HEK293 (cell line): ENCODE measurements around the gene KCNC2.
A peak's percentile ranks its signal among the peaks of the same experiment; 100 is the strongest.

Experiments used
- CTCF ChIA-PET: fragments of 350-600 bp; formaldehyde crosslinking; extraction: SDS; loops from one replicate; lab custom pipeline; 2021; ENCODE audit warnings: antibody characterized with exemption; lab: Yijun Ruan, JAX
- POLR2A ChIA-PET: fragments of 300-600 bp; formaldehyde crosslinking; extraction: SDS; loops from one replicate; lab custom pipeline; 2020; ENCODE audit warnings: antibody characterized with exemption, inconsistent platforms; lab: Yijun Ruan, JAX
- H3K27ac ChIP-seq: fragments of 200-500 bp; sonication (Bioruptor generic); 2 replicates; pipeline ENCODE4 v1.5.1; 2014; ENCODE audit warnings: low read depth, low read length, control low read depth, inconsistent platforms; ENCODE audit errors: extremely low read depth
- H3K36me3 ChIP-seq, 2 experiments: fragments of 200-500 bp in 1 of 2; sonication (Bioruptor generic) in 1 of 2; 1 replicate in 1 of 2; 2 replicates in 1 of 2; pipeline ENCODE4 v1.5.1; 2014 to 2017; ENCODE audit warnings: inconsistent platforms in 2 of 2, low read length in 2 of 2; ENCODE audit not compliant: control insufficient read depth in 2 of 2, insufficient read depth in 1 of 2
- H3K4me1 ChIP-seq: fragments of 200-500 bp; sonication (Bioruptor generic); 2 replicates; pipeline ENCODE4 v1.5.1; 2014; ENCODE audit warnings: mild to moderate bottlenecking, low read length, inconsistent platforms; ENCODE audit not compliant: control insufficient read depth, insufficient read depth
- H3K4me3 ChIP-seq: 2 replicates; pipeline ENCODE4 v1.5.1; 2011; ENCODE audit warnings: low read depth, mild to moderate bottlenecking, control low read depth, low read length, moderate library complexity
- H3K9me3 ChIP-seq: fragments of 200-500 bp; sonication (Bioruptor generic); 2 replicates; pipeline ENCODE4 v1.5.1; 2014; ENCODE audit warnings: low read depth, low read length, inconsistent platforms; ENCODE audit not compliant: control insufficient read depth, insufficient read depth
- BCL6B ChIP-seq: fragments of 450-650 bp; formaldehyde crosslinking; IDR thresholded peaks from 2 replicates; pipeline ENCODE4 v1.5.1; 2017; ENCODE audit warnings: missing biosample characterization, missing genetic modification characterization
- GLI4 ChIP-seq: fragments of 450-650 bp; formaldehyde crosslinking; IDR thresholded peaks from 2 replicates; pipeline ENCODE4 v1.5.1; 2016; ENCODE audit warnings: missing biosample characterization, missing genetic modification characterization
- KLF10 ChIP-seq: fragments of 450-650 bp; IDR thresholded peaks from 2 replicates; pipeline ENCODE4 v1.5.1; 2018; ENCODE audit warnings: missing biosample characterization, mild to moderate bottlenecking, missing genetic modification characterization
- SCRT2 ChIP-seq: fragments of 450-650 bp; formaldehyde crosslinking; IDR thresholded peaks from 2 replicates; pipeline ENCODE4 v1.5.1; 2016; ENCODE audit warnings: missing biosample characterization, missing genetic modification characterization
- WT1 ChIP-seq: fragments of 450-650 bp; formaldehyde crosslinking; IDR thresholded peaks from 2 replicates; pipeline ENCODE4 v1.5.1; 2016; ENCODE audit warnings: missing biosample characterization, missing genetic modification characterization
- ZBTB44 ChIP-seq: fragments of 450-650 bp; IDR thresholded peaks from 2 replicates; pipeline ENCODE4 v1.5.1; 2018; ENCODE audit warnings: missing biosample characterization, mild to moderate bottlenecking, missing genetic modification characterization
- ZFP3 ChIP-seq: fragments of 450-650 bp; formaldehyde crosslinking; IDR thresholded peaks from 2 replicates; pipeline ENCODE4 v1.5.1; 2016; ENCODE audit warnings: low read depth, missing biosample characterization, missing genetic modification characterization
- ZFP69B ChIP-seq: fragments of 450-650 bp; formaldehyde crosslinking; IDR thresholded peaks from 2 replicates; pipeline ENCODE4 v1.5.1; 2016; ENCODE audit warnings: missing biosample characterization, missing genetic modification characterization
- ZNF114 ChIP-seq: fragments of 450-650 bp; formaldehyde crosslinking; IDR thresholded peaks from 2 replicates; pipeline ENCODE4 v1.5.0; 2017; ENCODE audit warnings: missing biosample characterization, missing genetic modification characterization
- ZNF133 ChIP-seq: fragments of 450-650 bp; formaldehyde crosslinking; IDR thresholded peaks from 2 replicates; pipeline ENCODE4 v1.5.1; 2016; ENCODE audit warnings: missing biosample characterization, missing genetic modification characterization
- ZNF146 ChIP-seq: fragments of 450-650 bp; formaldehyde crosslinking; IDR thresholded peaks from 2 replicates; pipeline ENCODE4 v1.5.1; 2016; ENCODE audit warnings: missing biosample characterization, missing genetic modification characterization
- ZNF155 ChIP-seq: fragments of 450-650 bp; formaldehyde crosslinking; IDR thresholded peaks from 2 replicates; pipeline ENCODE4 v1.5.1; 2016; ENCODE audit warnings: missing biosample characterization, missing genetic modification characterization
- ZNF169 ChIP-seq: fragments of 450-650 bp; formaldehyde crosslinking; IDR thresholded peaks from 2 replicates; pipeline ENCODE4 v1.5.1; 2016; ENCODE audit warnings: missing biosample characterization, missing genetic modification characterization
- ZNF2 ChIP-seq: fragments of 450-650 bp; formaldehyde crosslinking; IDR thresholded peaks from 2 replicates; pipeline ENCODE4 v1.5.1; 2016; ENCODE audit warnings: missing biosample characterization, missing genetic modification characterization
- ZNF239 ChIP-seq: fragments of 450-650 bp; formaldehyde crosslinking; IDR thresholded peaks from 2 replicates; pipeline ENCODE4 v1.5.1; 2016; ENCODE audit warnings: missing biosample characterization, missing genetic modification characterization
- ZNF274 ChIP-seq, 2 experiments: fragments of 200-500 bp in 1 of 2; fragments of 450-650 bp in 1 of 2; sonication (Bioruptor generic) in 1 of 2; formaldehyde crosslinking in 1 of 2; IDR thresholded peaks; 2 replicates each; pipeline versions ENCODE4 v1.5.1 to v1.6.1; 2014 to 2016; ENCODE audit warnings: borderline replicate concordance in 1 of 2, inconsistent platforms in 1 of 2, low read length in 1 of 2, missing biosample characterization in 1 of 2, missing genetic modification characterization in 1 of 2
- ZNF280C ChIP-seq: fragments of 450-650 bp; formaldehyde crosslinking; IDR thresholded peaks from 2 replicates; pipeline ENCODE4 v1.5.1; 2016; ENCODE audit warnings: missing biosample characterization, missing genetic modification characterization
- ZNF311 ChIP-seq: fragments of 450-650 bp; formaldehyde crosslinking; IDR thresholded peaks from 2 replicates; pipeline ENCODE4 v1.5.1; 2017; ENCODE audit warnings: missing biosample characterization, missing genetic modification characterization, borderline replicate concordance
- ZNF341 ChIP-seq: fragments of 450-650 bp; formaldehyde crosslinking; IDR thresholded peaks from 2 replicates; pipeline ENCODE4; 2016; ENCODE audit warnings: low read depth, missing biosample characterization, missing genetic modification characterization
- ZNF48 ChIP-seq: fragments of 450-650 bp; formaldehyde crosslinking; IDR thresholded peaks from 2 replicates; pipeline ENCODE4 v1.5.1; 2016; ENCODE audit warnings: missing biosample characterization, missing genetic modification characterization
- ZNF558 ChIP-seq: fragments of 450-650 bp; formaldehyde crosslinking; IDR thresholded peaks from 2 replicates; pipeline ENCODE4 v1.5.1; 2016; ENCODE audit warnings: missing biosample characterization, missing genetic modification characterization
- ZNF596 ChIP-seq: fragments of 450-650 bp; IDR thresholded peaks from 2 replicates; pipeline ENCODE4 v1.5.0; 2018; ENCODE audit warnings: missing biosample characterization, mild to moderate bottlenecking, missing genetic modification characterization, moderate library complexity
- ZNF785 ChIP-seq: fragments of 450-650 bp; formaldehyde crosslinking; IDR thresholded peaks from 2 replicates; pipeline ENCODE4 v1.5.1; 2016; ENCODE audit warnings: missing biosample characterization, missing genetic modification characterization
- ZNF791 ChIP-seq: fragments of 450-650 bp; formaldehyde crosslinking; IDR thresholded peaks from 2 replicates; pipeline ENCODE4 v1.5.1; 2016; ENCODE audit warnings: missing biosample characterization, missing genetic modification characterization
- ZNF792 ChIP-seq: fragments of 450-650 bp; formaldehyde crosslinking; IDR thresholded peaks from 2 replicates; pipeline ENCODE4 v1.5.1; 2016; ENCODE audit warnings: missing biosample characterization, missing genetic modification characterization
- ZSCAN23 ChIP-seq: fragments of 450-650 bp; formaldehyde crosslinking; IDR thresholded peaks from 2 replicates; pipeline ENCODE4 v1.5.1; 2016; ENCODE audit warnings: missing biosample characterization, missing genetic modification characterization
- ZSCAN30 ChIP-seq: fragments of 450-650 bp; IDR thresholded peaks from 2 replicates; pipeline ENCODE4 v1.5.1; 2018; ENCODE audit warnings: missing biosample characterization, mild to moderate bottlenecking, missing genetic modification characterization, moderate library complexity
- TF ChIP-seq, protein P1 (sequence below): fragments of 450-650 bp; formaldehyde crosslinking; optimal IDR thresholded peaks from 2 replicates; pipeline ENCODE3; 2016; ENCODE audit warnings: missing biosample characterization, mild to moderate bottlenecking, missing genetic modification characterization
- TF ChIP-seq, protein P2 (sequence below): fragments of 450-650 bp; formaldehyde crosslinking; IDR thresholded peaks from 2 replicates; pipeline ENCODE4 v1.5.1; 2016; ENCODE audit warnings: missing biosample characterization, missing genetic modification characterization
- TF ChIP-seq, protein P3 (sequence below): fragments of 450-650 bp; formaldehyde crosslinking; IDR thresholded peaks from 2 replicates; pipeline ENCODE4 v1.5.1; 2017; ENCODE audit warnings: missing biosample characterization, missing genetic modification characterization

Gene KCNC2

DNA sequence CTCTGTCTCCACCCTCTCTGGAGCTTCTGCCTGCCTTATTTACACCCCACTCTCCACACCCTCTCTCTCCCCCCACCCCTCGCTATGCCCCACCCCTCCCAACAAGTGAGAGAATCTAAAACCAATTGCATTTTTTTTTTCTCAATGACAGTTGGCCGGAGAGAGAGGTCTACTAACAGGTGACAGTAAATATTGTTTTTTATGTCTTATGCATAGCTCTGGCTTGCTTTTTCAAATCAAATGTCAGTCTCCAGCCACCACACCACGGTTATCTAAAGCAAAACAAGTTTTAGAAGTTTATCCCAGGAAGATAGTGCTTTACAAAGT lies at the start of gene KCNC2:
TSS of gene KCNC2 (minus strand) at position 28 of the 327 bp plus-strand sequence.
- no peaks in the 10 kb centered on the region for H3K4me1 ChIP-seq
- POLR2A ChIA-PET = no interaction called here
- H3K27ac ChIP-seq = no peak within 1 kb of the TSS
- no peaks in the 10 kb centered on the region for H3K9me3 ChIP-seq
- peak within 1 kb of the TSS; percentile 16 for H3K4me3 ChIP-seq
- no peaks in the 10 kb centered on the region for H3K36me3 ChIP-seq
- TF ChIP-seq ZNF341 (tag by site-specific recombination) (no peak), ZNF133 (tag by site-specific recombination) (no peak), ZFP69B (tag by site-specific recombination) (no peak), ZNF146 (tag by site-specific recombination) (no peak), WT1 (no peak), BCL6B (no peak), ZNF2 (tag by site-specific recombination) (no peak), ZNF785 (tag by site-specific recombination) (no peak), ZFP3 (tag by site-specific recombination) (no peak), ZNF274 (IDR thresholded peaks at IDR 0.05; ENCODE audit: low read length) (no peak), ZNF274 (tag by site-specific recombination; IDR thresholded peaks at IDR 0.05; ENCODE audit: borderline replicate concordance) (no peak), KLF10 (no peak), ZNF114 (tag by site-specific recombination) (no peak), ZNF558 (tag by site-specific recombination) (no peak), SCRT2 (tag by site-specific recombination) (no peak), GLI4 (tag by site-specific recombination) (no peak), ZNF792 (tag by site-specific recombination) (no peak), ZNF239 (no peak), ZNF791 (tag by site-specific recombination) (no peak)
- CTCF ChIA-PET = interaction anchor here (0.7 kb wide), 1 partner anchor 11 kb away, joined by 3 read pairs; no protein-coding TSS in a partner anchor

DNA sequence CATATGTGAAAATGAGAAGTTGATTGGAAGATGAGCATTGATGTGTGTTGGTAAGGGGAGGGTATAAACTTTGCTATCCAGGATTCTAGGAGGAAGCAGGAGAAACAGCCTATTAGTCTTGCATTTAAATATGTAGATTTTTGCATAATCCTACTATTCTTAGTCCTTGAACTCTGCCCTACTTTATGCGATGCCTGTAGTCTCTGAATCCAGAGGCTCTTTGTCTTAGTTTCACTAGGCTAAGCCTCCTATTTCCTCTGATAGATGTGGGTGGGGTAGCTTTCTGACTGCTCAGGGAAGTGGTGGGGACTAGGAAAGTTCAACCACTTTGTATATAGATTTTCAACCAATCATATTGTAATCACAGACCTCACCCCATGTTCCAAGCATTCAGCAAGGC lies 49.5 kb upstream of the KCNC2 start:
- Histone ChIP-seq H3K9me3 (no peaks in the 10 kb centered on the region), H3K27ac (no peak overlapping the region), H3K4me1 (no peaks in the 10 kb centered on the region), H3K4me3 (no peak overlapping the region), H3K36me3 (no peaks in the 10 kb centered on the region)
- TF ChIP-seq ZNF48 (tag by site-specific recombination) (no peak), ZNF280C (tag by site-specific recombination) (no peak), ZNF311 (tag by site-specific recombination) (no peak), ZNF274 (IDR thresholded peaks at IDR 0.05; ENCODE audit: low read length) (no peak), ZNF274 (tag by site-specific recombination; IDR thresholded peaks at IDR 0.05; ENCODE audit: borderline replicate concordance) (no peak), ZSCAN30 (tag by site-specific recombination) (no peak), ZNF155 (tag by site-specific recombination) (no peak), ZNF169 (tag by site-specific recombination) (no peak), ZNF596 (tag by site-specific recombination) (no peak), ZSCAN23 (tag by site-specific recombination) (no peak), ZBTB44 (no peak)
- TF ChIP-seq, protein P1, sequence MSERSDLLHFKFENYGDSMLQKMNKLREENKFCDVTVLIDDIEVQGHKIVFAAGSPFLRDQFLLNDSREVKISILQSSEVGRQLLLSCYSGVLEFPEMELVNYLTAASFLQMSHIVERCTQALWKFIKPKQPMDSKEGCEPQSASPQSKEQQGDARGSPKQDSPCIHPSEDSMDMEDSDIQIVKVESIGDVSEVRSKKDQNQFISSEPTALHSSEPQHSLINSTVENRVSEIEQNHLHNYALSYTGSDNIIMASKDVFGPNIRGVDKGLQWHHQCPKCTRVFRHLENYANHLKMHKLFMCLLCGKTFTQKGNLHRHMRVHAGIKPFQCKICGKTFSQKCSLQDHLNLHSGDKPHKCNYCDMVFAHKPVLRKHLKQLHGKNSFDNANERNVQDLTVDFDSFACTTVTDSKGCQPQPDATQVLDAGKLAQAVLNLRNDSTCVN (tag by site-specific recombination) = no peak
- TF ChIP-seq, protein P2, sequence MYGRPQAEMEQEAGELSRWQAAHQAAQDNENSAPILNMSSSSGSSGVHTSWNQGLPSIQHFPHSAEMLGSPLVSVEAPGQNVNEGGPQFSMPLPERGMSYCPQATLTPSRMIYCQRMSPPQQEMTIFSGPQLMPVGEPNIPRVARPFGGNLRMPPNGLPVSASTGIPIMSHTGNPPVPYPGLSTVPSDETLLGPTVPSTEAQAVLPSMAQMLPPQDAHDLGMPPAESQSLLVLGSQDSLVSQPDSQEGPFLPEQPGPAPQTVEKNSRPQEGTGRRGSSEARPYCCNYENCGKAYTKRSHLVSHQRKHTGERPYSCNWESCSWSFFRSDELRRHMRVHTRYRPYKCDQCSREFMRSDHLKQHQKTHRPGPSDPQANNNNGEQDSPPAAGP = no peak
- TF ChIP-seq, protein P3, sequence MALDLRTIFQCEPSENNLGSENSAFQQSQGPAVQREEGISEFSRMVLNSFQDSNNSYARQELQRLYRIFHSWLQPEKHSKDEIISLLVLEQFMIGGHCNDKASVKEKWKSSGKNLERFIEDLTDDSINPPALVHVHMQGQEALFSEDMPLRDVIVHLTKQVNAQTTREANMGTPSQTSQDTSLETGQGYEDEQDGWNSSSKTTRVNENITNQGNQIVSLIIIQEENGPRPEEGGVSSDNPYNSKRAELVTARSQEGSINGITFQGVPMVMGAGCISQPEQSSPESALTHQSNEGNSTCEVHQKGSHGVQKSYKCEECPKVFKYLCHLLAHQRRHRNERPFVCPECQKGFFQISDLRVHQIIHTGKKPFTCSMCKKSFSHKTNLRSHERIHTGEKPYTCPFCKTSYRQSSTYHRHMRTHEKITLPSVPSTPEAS = no peak
- ChIA-PET POLR2A (no interaction called here), CTCF (no interaction called here)
